ENCODE results near the gene NEK4.
"Not testable (repeated sequence)": the region's sequence is repeated elsewhere in the genome, so short reads cannot be mapped to it uniquely, and the experiment has no call there.

Gene NEK4

GRCh38 chr3:52695798-52696671, 74.7 kb downstream of the NEK4 start:
- no peak for DNase-seq

- DNase-seq, result no peak
Observed at GRCh38 chr3:52694528-52695189, 76.1 kb downstream of the NEK4 start.

GRCh38 chr3:52693071-52693470, 77.7 kb downstream of the NEK4 start:
- DNase-seq, result no peak

GRCh38 chr3:52690560-52690959, 80.2 kb downstream of the NEK4 start:
- DNase-seq, result no peak

GRCh38 chr3:52689151-52689550, 81.6 kb downstream of the NEK4 start:
- DNase-seq, result no peak

- no peak for DNase-seq
Observed at GRCh38 chr3:52688266-52688665, 82.5 kb downstream of the NEK4 start.

GRCh38 chr3:52685709-52686691, 84.7 kb downstream of the NEK4 start, which contains the start of the genes GNL3 and PBRM1:
GNL3 (plus strand) TSS chr3:52686032; CDS start chr3:52686093, 61 bp downstream.
PBRM1 (minus strand) TSS chr3:52685913.
- peak; percentile 90 for DNase-seq

- DNase-seq, result peak; percentile 64
Observed at GRCh38 chr3:52685285-52685708, 85.4 kb downstream of the NEK4 start.

GRCh38 chr3:52684184-52684583, 86.6 kb downstream of the NEK4 start:
- DNase-seq, result no peak

GRCh38 chr3:52683611-52684010, 87.1 kb downstream of the NEK4 start:
- no peak for DNase-seq

GRCh38 chr3:52682016-52682415, 88.7 kb downstream of the NEK4 start:
- no peak for DNase-seq

- DNase-seq, result no peak
Observed at GRCh38 chr3:52681596-52681995, 89.1 kb downstream of the NEK4 start.

- no peak for DNase-seq
Observed at GRCh38 chr3:52679811-52680210, 90.9 kb downstream of the NEK4 start.

- no peak for DNase-seq
Observed at GRCh38 chr3:52679199-52679538, 91.6 kb downstream of the NEK4 start.

GRCh38 chr3:52678265-52679198, 92.2 kb downstream of the NEK4 start:
- no peak for DNase-seq

GRCh38 chr3:52676201-52676600, 94.5 kb downstream of the NEK4 start:
- DNase-seq, result not testable (repeated sequence)

GRCh38 chr3:52671676-52672075, 99.1 kb downstream of the NEK4 start:
- DNase-seq, result no peak

GRCh38 chr3:52670621-52671521, 99.9 kb downstream of the NEK4 start:
- no peak for DNase-seq

- no peak for DNase-seq
Observed at GRCh38 chr3:52663098-52663497, 107.6 kb downstream of the NEK4 start.

- no peak for DNase-seq
Observed at GRCh38 chr3:52660046-52660445, 110.7 kb downstream of the NEK4 start.
